Esophagus squamous epithelium (tissue), 4 donors: ENCODE measurements around the gene PRSS2.

ENCODE experiments used
- POLR2A ChIP-seq, 4 donors: fragments of 450-650 bp; IDR thresholded peaks; one replicate each; pipeline ENCODE4 v1.6.1; 2017; ENCODE audit warnings: antibody characterized with exemption in 4 of 4, mild to moderate bottlenecking in 4 of 4, moderate library complexity in 3 of 4
- TF ChIP-seq, protein P1 (sequence below), 6 experiments: fragments of 450-650 bp in 4 of 6; fragments of 200-600 bp in 2 of 6; sonication (generic) in 2 of 6; IDR thresholded peaks; one replicate each; pipeline ENCODE4 v1.5.1; 2016 to 2019; ENCODE audit warnings: antibody characterized with exemption in 6 of 6, mild to moderate bottlenecking in 4 of 6, moderate library complexity in 4 of 6

DNA sequence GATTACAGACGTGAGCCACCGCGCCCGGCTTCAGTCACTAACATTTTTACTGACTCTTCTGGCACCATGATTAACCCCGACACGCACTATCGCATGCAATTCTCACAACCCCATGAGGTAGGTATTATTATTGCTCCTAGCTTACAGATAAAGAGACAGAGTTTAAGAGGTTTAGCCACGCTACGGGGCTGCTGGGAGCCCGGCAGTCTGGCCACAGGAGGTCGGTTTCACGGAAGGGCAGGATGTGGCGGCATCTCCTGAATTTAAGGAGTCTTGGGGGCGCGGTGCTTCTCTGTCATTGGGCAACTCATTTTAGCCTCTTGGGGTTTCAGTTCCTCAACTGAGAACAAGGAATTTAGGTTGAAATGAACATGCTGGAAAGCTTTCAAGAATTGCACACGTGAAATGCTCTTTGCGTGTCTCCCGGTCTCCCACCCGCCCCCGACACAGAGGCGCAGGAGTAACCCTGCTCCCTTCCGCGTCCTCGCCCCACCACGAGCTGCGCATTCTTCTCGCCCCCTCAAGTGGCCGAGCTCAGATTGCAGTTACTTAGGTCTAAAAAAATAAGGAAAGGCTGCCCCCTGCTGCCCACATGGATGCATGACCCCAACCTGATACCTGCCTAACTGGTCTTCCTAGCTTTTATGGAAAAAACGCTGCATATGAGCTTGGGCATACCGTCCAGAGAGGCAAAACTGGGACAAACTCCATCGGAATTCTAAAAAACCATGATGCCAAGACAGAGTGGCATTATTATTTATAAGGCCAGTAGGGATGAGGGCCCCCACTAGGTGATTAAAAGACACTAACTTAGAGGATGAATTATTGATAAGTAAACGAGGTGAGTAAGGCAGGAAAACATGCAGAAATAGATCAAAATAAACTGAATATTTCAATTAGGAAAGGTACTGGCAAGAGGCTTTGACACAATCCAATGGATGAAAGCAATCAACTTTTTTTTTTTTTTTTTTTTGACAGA, 12.4 kb downstream of the PRSS2 start:
- no peak for TF ChIP-seq POLR2A (IDR thresholded peaks at IDR 0.05)
- TF ChIP-seq, protein P1, sequence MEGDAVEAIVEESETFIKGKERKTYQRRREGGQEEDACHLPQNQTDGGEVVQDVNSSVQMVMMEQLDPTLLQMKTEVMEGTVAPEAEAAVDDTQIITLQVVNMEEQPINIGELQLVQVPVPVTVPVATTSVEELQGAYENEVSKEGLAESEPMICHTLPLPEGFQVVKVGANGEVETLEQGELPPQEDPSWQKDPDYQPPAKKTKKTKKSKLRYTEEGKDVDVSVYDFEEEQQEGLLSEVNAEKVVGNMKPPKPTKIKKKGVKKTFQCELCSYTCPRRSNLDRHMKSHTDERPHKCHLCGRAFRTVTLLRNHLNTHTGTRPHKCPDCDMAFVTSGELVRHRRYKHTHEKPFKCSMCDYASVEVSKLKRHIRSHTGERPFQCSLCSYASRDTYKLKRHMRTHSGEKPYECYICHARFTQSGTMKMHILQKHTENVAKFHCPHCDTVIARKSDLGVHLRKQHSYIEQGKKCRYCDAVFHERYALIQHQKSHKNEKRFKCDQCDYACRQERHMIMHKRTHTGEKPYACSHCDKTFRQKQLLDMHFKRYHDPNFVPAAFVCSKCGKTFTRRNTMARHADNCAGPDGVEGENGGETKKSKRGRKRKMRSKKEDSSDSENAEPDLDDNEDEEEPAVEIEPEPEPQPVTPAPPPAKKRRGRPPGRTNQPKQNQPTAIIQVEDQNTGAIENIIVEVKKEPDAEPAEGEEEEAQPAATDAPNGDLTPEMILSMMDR (IDR thresholded peaks at IDR 0.05) = peak; percentile 84 to 97 (median 95)
